ENCODE measurements around the gene TCEAL9. TPM values are rescaled to one million over a fixed set of nuclear protein-coding genes. Genes with fewer than 3 reads are reported as not detected.

TCEAL9 gene
- total and polyA plus RNA-seq, 2 of the 4 experiments (the other 2 are of a cell fraction): 20.3 to 111 TPM

- ATAC-seq (ENCODE audit: low read depth) (no peak), DNase-seq (no peak)
- H2AK5ac ChIP-seq (ENCODE audit: low read depth, low read length): no peak overlapping the region
- H2BK120ac ChIP-seq (ENCODE audit: low read depth, low read length): no peak overlapping the region
- intact Hi-C loops (cut with micrococcal nuclease) (no loop called here), dilution Hi-C loops (cut with HindIII; ENCODE audit: low sequenced_read_pairs, unreplicated experiment) (no loop called here), in situ Hi-C loops (cut with MboI; ENCODE audit: low sequenced_read_pairs) (no loop called here)
- BruUV-seq (replicated peaks): no TSS peak
- WGBS, 2 experiments (ENCODE audit: extremely low coverage in 2 of 2, insufficient read length in 1 of 2): no CpG with 5 or more reads among the region's 2 CpGs
- no peaks in the 10 kb centered on the region for H3K9me1 ChIP-seq (ENCODE audit: insufficient read depth, low read length)
- H3K4me3 ChIP-seq (ENCODE audit: insufficient read depth, low read depth, low read length): no peak overlapping the region
- no peaks in the 10 kb centered on the region for H3K9me3 ChIP-seq (ENCODE audit: control insufficient read depth, insufficient read depth, low read length)
- H3K4ac ChIP-seq (ENCODE audit: low read depth, low read length): no peak overlapping the region
- H4K20me1 ChIP-seq (ENCODE audit: insufficient read depth, low read length): no peaks in the 10 kb centered on the region
- no peak overlapping the region for H3K18ac ChIP-seq (ENCODE audit: low read depth, low read length)
- H3K27me3 ChIP-seq (ENCODE audit: control insufficient read depth, insufficient read depth, low read length): peaks cover 6% of the 10 kb centered on the region
- H2BK5ac ChIP-seq (ENCODE audit: low read depth, low read length, poor library complexity, severe bottlenecking): no peak overlapping the region
- H3K4me1 ChIP-seq (ENCODE audit: control insufficient read depth, insufficient read depth, low read length): no peaks in the 10 kb centered on the region; the same call in 1 of the 2 replicates
- CTCF ChIA-PET: no interaction called here
- no peak overlapping the region for H3K4me2 ChIP-seq (ENCODE audit: low read depth, low read length)
- no peak overlapping the region for H4K91ac ChIP-seq (ENCODE audit: insufficient read depth, low read depth, low read length)
- no peak overlapping the region for H3K14ac ChIP-seq (replicated peaks; ENCODE audit: low read depth, low read length)
- no peak overlapping the region for H4K8ac ChIP-seq (ENCODE audit: low read depth in 2 of 2, low read length in 2 of 2)
- no peak overlapping the region for H2AFZ ChIP-seq (replicated peaks; ENCODE audit: low read length, poor library complexity)
- H2BK20ac ChIP-seq (ENCODE audit: low read depth, low read length): no peak overlapping the region
- POLR2A ChIA-PET (ENCODE audit: unreplicated experiment): no interaction called here
- no peak overlapping the region for H3K27ac ChIP-seq (ENCODE audit: insufficient read depth, low read length)
- no peak for TF ChIP-seq CHD1 (IDR thresholded peaks at IDR 0.05; ENCODE audit: low read depth, low read length)
- TF ChIP-seq MAZ (IDR thresholded peaks at IDR 0.05; ENCODE audit: borderline replicate concordance, low read depth, low read length): no peak
- no peak for TF ChIP-seq RCOR1 (IDR thresholded peaks at IDR 0.05; ENCODE audit: insufficient replicate concordance, low read length)
- no peak for TF ChIP-seq RFX5 (IDR thresholded peaks at IDR 0.05; ENCODE audit: low read depth, low read length)
- TF ChIP-seq FOS (IDR thresholded peaks at IDR 0.05; ENCODE audit: low read depth, low read length): no peak
- TF ChIP-seq SMC3 (IDR thresholded peaks at IDR 0.05; ENCODE audit: low read depth, low read length): no peak
- no peak for TF ChIP-seq CTCF (conservative IDR thresholded peaks at IDR 0.05; ENCODE audit: low read depth, low read length)
- TF ChIP-seq ELK1 (IDR thresholded peaks at IDR 0.05; ENCODE audit: borderline replicate concordance, low read depth, low read length): no peak
- H3K56ac ChIP-seq (ENCODE audit: extremely low read depth, insufficient read depth, low read length): no peak overlapping the region
- H2BK15ac ChIP-seq (ENCODE audit: low read depth, low read length): no peak overlapping the region
- H3K23ac ChIP-seq (ENCODE audit: low read depth, low read length): no peak overlapping the region
- no peak overlapping the region for H4K5ac ChIP-seq (ENCODE audit: low read depth, low read length)
- no peak overlapping the region for H2AK9ac ChIP-seq (replicated peaks; ENCODE audit: low read depth, low read length, poor library complexity)
- peaks cover 5 to 11% of the 10 kb centered on the region in 2 experiments; a peak in 1 of 4 replicates for H3K79me1 ChIP-seq (ENCODE audit: low read depth in 1 of 2, low read length in 2 of 2)
- no peak overlapping the region for H3K9ac ChIP-seq (ENCODE audit: low read depth, low read length)
- H3K36me3 ChIP-seq (ENCODE audit: control insufficient read depth, insufficient read depth, low read length): no peaks in the 10 kb centered on the region
Measured at GRCh38 chrX:103407776-103408175, 51.5 kb downstream of the TCEAL9 start.

Measured in IMR-90 (cell line).